NB4 (cell line): Measurements from ENCODE around the gene PRAME.

Experiments
- CTCF ChIP-seq: IDR thresholded peaks from one replicate; pipeline ENCODE4 v1.5.1; 2012; ENCODE audit warnings: low read depth, low read length
- POLR2A ChIP-seq: IDR thresholded peaks from 2 replicates; pipeline ENCODE4 v1.6.1; 2011; ENCODE audit warnings: mild to moderate bottlenecking; ENCODE audit not compliant: insufficient read length; ENCODE audit errors: extremely low read depth

- TF ChIP-seq POLR2A (no peak), CTCF (no peak)
These were observed 14.0 kb downstream of the PRAME start for GRCh38 chr22:22545084-22545483.
